NCI-H526 treated with DMSO at 0.1 percent for 48 hours (cell line): ENCODE data around the gene MED1.
"Not testable (repeated sequence)": the region's sequence is repeated elsewhere in the genome, so short reads cannot be mapped to it uniquely, and the experiment has no call there.

Experiments used
- DNase-seq: peaks from one replicate; lab custom pipeline; 2025; lab: John Stamatoyannopoulos, UW

Gene MED1, protein sequence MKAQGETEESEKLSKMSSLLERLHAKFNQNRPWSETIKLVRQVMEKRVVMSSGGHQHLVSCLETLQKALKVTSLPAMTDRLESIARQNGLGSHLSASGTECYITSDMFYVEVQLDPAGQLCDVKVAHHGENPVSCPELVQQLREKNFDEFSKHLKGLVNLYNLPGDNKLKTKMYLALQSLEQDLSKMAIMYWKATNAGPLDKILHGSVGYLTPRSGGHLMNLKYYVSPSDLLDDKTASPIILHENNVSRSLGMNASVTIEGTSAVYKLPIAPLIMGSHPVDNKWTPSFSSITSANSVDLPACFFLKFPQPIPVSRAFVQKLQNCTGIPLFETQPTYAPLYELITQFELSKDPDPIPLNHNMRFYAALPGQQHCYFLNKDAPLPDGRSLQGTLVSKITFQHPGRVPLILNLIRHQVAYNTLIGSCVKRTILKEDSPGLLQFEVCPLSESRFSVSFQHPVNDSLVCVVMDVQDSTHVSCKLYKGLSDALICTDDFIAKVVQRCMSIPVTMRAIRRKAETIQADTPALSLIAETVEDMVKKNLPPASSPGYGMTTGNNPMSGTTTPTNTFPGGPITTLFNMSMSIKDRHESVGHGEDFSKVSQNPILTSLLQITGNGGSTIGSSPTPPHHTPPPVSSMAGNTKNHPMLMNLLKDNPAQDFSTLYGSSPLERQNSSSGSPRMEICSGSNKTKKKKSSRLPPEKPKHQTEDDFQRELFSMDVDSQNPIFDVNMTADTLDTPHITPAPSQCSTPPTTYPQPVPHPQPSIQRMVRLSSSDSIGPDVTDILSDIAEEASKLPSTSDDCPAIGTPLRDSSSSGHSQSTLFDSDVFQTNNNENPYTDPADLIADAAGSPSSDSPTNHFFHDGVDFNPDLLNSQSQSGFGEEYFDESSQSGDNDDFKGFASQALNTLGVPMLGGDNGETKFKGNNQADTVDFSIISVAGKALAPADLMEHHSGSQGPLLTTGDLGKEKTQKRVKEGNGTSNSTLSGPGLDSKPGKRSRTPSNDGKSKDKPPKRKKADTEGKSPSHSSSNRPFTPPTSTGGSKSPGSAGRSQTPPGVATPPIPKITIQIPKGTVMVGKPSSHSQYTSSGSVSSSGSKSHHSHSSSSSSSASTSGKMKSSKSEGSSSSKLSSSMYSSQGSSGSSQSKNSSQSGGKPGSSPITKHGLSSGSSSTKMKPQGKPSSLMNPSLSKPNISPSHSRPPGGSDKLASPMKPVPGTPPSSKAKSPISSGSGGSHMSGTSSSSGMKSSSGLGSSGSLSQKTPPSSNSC (N-terminal part only)

DNA sequence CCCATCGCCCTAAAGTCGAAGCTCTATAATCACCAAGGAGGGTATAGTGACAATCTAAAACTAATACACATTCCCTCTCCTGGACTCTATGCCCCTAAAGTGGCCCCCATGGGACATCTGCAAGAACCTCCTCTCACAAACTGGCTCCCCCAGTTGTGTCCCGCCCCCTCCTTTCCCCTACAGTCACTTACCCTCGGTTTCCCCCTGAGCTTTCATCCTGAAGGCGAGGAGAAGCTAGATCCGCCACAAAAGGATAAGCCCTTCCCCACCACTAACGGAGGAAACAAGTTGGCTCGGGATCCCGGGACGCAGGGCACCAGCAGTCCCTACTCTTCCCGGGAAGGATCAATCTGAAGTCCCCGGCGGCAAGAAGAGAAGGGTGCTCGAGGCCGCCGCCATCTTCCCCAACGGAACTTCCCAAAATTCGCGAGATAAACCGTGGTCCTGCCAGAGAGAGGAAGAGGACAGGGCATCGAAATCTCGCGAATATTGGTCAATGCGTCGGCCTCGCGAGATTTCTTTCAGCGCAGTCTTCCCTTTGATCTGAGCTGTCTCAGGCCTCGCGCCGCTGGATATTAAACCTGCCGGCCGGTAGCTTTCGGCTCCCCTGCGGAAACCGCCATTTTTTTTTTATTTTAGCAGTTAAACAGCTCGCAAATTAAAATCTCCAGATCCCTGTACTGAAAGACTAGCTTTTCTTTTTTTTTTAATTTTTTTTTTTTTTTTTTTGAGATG, at the start of gene MED1:
TSS of gene MED1 (minus strand) at position 417 of the 735 bp plus-strand sequence. CDS start at position 216, 201 bp downstream.
- DNase-seq = peak; percentile 96

DNA sequence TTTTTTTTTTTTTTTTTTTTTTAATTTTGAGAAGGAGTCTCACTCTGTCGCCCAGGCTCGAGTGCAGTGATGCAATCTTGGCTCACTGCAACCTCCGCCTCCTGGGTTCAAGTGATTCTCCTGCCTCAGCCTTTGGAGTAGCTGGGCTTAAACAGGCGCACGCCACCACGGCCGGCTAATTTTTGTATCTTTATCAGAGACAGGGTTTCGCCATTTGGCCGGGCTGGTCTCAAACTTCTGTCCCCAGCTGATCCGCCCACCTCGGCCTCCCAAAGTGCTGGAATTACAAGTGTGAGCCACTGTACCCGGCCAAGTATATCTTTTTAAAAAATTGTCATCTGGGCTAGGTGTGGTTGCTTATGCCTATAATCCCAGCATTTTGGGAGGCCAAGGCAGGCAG, 45.9 kb upstream of the MED1 start:
- not testable (repeated sequence) for DNase-seq

DNA sequence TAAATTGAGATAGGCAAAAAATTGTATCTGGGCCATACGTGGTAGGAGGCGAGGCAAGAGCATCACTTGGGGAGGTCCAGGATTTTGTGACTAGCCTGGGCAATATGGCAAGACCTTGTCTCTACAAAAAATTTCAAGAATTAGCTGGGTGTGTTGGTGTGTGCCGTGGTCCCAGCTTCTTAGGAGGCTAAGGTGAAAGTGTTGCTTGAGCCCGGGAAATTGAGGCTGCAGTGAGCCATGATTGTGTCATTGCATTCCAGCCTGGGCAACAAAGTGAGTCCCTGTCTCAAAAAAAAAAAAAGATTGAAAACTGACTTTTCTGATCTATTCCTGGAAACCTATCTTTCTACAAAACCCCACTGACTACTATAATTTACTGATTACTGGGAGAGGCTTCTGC, 36.9 kb upstream of the MED1 start:
- no peak for DNase-seq

DNA sequence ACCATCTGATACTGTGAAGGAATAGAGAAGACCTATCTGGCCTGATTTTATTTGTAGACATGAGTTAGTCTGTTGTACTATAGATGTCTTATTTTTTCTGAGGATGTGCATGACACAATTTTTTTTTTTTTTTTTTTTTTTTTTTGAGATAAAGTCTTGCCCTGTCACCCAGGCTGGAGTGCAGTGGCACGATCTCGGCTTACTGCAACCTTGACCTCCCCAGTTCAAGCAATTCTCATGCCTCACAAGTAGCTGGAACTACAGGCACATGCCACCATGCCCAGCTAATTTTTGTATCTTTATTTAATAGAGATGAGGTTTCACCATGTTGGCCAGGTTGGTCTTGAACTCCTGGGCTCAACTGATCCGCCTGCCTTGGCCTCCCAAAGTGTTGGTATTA, 36.4 kb upstream of the MED1 start:
- not testable (repeated sequence) for DNase-seq

DNA sequence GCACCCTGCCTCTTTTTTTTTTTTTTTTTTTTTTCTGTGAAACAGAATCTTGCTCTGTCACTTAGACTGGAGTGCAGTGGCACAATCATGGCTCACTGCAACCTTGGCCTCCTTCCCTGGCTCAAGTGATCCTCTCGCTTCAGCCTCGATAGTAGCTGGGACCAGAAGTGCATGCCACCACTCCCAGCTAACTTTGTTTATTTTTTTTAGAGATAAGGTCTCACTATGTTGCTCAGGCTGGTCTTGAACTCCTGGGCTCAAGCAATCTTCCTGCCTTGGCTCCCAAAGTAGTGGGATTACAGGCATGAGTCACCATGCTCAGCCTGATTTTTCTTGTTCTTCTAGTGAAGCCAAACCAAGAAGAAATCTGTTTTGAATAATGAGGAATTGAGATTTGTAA, 35.2 kb upstream of the MED1 start:
- no peak for DNase-seq

DNA sequence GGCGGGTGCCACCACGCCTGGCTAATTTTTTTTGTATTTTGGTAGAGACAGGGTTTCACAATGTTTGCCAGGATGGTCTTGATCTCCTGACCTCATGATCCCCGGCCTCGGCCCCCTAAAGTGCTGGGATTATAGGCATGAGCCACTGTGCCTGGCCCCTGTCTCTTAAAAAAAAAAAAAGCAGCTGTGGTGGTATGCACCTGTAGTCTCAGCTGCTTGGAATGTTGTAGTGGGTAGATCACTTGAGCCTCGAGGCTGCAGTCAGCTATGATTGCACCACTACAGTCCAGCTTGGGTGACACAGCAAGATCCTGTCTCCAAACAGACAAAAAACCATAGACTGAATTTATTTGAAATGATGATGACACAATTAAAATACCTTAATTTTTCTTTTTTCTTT, 34.5 kb upstream of the MED1 start:
- DNase-seq = no peak

DNA sequence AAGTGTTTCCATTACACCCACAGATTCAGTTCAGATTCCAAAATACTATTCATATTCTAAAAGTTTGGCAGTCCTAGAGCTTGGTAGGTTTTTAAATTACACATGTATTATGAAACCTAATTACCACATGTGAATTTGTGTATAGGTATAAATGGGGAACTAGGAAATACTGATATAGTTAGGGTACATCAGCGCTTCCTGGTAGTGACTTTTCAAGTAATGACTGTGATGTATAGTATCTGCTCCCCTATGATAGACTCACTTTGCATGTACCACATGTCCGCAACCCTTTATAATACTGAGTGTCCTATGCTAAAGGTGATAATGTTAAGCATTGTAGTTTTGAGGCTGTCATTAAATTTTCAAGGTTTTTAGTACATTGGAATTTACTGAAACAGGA, 33.1 kb upstream of the MED1 start:
- no peak for DNase-seq

DNA sequence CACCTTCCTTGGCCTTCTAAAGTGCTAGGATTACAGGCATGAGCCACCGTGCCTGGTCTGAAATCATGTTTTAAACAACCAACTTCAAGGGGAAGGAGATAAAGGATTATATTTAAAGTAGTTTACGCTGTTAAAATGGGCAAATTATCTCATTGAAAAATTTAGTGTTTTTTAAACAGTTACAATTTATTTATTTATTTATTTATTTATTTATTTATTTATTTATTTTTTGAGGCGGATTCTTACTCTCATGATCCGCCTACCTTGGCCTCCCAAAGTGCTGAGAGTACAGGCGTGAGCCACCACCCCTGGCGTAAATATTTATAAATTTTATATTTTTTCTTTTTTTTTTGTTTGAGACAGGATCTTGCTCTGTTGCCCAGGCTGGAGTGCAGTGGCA, 32.4 kb upstream of the MED1 start:
- no peak for DNase-seq

DNA sequence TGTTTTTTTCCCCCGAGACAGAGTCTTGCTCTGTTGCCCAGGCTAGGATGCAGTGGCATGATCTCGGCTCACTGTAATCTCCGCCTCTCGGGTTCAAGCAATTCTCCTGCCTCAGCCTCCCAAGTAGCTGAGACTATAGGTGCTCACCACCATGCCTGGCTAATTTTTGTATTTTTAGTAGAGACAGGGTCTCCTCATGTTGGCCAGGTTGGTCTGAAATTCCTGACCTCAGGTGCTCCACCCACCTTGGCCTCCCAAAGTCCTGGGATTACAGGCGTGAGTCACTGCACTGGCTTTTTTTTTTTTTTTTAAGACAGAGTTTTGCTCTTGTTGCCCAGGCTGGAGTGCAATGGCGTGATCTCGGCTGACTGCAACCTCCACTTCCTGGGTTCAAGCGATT, 28.6 kb upstream of the MED1 start:
- not testable (repeated sequence) for DNase-seq

DNA sequence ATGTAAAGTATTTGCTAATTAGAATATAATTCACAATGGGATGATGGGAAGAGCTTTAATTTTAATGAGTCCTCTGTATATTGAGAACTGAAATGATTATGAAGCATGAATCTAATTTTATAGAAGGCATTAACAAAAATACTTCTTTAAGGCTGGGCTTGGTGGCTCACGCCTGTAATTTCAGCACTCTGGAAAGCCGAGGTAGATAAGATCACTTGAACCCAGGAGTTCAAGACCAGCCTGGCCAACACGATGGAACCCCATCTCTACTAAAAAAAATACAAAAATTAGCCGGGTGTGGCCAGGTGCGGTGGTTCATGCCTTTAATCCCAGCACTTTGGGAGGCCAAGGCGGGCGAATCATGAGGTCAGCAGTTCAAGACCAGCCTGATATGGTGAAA, 22.2 kb upstream of the MED1 start:
- DNase-seq = no peak

DNA sequence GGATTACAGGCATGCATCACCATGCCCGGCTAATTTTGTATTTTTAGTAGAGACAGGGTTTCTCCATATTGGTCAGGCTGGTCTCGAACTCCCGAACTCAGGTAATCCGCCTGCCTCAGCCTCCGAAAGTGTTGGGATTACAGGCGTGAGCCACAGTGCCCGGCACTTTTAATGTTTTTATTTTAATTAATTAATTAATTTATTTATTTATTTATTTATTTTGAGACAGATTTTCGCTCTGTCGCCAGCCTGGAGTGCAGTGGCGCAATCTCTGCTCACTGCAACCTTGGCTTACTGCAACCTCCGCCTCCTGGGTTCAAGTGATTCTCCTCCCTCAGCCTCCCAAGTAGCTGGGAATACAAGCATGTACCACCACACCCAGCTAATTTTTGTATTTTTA, 17.5 kb upstream of the MED1 start:
- DNase-seq = not testable (repeated sequence)

DNA sequence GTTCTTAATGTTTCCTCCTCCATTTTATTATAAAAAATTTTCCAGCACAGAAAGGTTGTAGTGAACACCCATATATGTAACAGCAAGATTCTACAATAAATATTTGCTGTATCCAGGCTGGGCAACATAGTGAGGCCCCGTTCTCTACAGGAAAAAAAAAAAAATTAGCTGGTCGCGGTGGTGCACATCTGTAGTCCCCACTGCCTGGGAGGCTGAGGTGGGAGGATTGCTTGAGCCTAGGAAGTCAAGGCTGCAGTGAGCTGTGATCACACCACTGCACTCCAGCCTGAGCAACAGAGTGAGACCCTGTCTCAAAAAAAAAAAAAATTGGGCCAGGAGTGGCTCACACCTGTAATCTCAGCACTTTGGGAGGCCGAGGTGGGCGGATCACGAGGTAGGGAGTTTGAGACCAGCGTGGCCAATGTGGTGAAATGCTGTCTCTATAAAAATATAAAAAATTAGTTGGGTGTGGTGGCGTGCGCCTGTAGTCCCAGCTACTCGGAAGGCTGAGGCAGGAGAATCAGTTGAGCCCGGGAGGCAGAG, 13.6 kb upstream of the MED1 start:
- DNase-seq = not testable (repeated sequence)

DNA sequence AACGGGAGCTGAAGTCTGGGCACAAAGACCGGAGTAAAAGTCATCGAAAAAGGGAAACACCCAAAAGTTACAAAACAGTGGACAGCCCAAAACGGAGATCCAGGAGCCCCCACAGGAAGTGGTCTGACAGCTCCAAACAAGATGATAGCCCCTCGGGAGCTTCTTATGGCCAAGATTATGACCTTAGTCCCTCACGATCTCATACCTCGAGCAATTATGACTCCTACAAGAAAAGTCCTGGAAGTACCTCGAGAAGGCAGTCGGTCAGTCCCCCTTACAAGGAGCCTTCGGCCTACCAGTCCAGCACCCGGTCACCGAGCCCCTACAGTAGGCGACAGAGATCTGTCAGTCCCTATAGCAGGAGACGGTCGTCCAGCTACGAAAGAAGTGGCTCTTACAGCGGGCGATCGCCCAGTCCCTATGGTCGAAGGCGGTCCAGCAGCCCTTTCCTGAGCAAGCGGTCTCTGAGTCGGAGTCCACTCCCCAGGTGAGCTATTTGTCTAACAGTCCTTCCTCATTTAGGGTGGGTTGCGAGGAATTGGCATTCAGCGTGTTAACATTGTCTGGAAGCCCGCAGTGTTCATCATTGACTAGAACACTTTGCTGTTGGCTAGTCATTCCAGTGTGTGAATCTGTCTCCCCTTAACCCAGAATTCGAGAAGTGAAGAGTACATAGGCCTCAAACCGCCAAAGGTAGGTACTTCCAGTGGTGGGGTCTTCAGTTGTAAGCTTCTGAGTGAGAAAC, 11.7 kb upstream of the MED1 start:
- no peak for DNase-seq

DNA sequence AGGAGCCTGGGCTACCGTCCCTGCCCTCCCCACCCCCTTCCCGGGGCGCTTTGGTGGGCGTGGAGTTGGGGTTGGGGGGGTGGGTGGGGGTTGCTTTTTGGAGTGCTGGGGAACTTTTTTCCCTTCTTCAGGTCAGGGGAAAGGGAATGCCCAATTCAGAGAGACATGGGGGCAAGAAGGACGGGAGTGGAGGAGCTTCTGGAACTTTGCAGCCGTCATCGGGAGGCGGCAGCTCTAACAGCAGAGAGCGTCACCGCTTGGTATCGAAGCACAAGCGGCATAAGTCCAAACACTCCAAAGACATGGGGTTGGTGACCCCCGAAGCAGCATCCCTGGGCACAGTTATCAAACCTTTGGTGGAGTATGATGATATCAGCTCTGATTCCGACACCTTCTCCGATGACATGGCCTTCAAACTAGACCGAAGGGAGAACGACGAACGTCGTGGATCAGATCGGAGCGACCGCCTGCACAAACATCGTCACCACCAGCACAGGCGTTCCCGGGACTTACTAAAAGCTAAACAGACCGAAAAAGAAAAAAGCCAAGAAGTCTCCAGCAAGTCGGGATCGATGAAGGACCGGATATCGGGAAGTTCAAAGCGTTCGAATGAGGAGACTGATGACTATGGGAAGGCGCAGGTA, 11.0 kb upstream of the MED1 start:
- DNase-seq = no peak

DNA sequence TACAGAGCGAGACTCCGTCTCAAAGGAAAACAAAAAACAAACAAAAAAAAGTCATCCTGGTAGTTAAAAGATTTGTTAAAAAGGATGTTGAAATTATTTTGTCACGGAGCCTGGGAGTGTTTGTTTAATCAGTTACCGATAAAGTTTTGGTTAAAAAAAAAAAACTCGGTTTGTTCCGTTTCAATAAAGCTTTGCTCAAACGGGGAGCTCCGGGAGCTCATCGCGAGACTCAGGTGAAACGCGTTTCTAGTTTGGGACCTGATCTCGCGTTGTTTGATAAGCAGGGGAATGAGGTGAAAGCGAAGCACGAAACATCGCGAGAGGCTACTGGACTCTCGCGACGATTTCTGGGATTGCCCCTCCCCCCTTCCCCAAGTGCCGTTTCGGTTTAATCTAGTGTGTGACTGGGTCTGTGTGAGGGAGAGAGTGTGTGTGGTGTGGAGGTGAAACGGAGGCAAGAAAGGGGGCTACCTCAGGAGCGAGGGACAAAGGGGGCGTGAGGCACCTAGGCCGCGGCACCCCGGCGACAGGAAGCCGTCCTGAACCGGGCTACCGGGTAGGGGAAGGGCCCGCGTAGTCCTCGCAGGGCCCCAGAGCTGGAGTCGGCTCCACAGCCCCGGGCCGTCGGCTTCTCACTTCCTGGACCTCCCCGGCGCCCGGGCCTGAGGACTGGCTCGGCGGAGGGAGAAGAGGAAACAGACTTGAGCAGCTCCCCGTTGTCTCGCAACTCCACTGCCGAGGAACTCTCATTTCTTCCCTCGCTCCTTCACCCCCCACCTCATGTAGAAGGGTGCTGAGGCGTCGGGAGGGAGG, 10.3 kb upstream of the MED1 start, which contains the start of gene CDK12:
TSS of gene CDK12 (plus strand) at position 374 of the 813 bp plus-strand sequence. CDS start 586 bp downstream, outside the sequence.
- peak; percentile 95 for DNase-seq

DNA sequence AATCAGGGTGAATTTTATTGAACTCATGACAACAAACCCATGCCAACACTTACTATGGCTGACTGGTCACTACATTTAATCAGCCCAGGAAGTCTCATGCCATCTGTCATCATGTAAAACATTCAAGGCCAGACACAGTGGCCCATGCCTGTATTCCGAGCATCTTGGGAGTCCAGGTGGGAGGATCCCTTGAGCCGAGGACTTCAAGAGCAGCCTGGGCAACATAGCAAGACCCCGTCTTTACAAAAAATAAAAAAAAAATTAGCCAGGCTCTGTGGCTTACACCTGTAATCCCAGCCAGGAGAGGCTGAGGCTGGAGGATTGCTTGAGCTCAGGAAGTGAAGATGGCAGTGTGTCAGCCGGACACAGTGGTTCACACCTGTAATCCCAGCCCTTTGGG, 4.9 kb upstream of the MED1 start:
- DNase-seq = no peak

DNA sequence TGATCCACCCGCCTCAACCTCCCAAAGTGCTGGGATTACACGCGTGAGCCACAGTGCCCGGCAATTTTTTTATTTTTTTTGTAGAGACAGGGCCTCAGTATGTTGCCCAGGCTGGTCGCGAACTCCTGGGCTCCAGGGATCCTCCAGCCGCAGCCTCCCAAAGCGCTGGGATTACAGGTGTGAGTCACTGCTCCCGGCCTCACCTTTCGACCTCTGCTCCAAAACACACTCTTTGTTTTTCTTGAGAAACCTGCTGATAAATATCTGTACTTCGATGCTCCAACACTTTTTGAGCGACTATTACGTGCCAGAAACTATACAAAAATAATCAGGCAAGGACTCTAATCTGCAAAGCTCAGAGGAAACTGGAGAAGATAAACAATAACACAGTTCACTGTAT, 1.0 kb downstream of the MED1 start:
- DNase-seq = no peak

DNA sequence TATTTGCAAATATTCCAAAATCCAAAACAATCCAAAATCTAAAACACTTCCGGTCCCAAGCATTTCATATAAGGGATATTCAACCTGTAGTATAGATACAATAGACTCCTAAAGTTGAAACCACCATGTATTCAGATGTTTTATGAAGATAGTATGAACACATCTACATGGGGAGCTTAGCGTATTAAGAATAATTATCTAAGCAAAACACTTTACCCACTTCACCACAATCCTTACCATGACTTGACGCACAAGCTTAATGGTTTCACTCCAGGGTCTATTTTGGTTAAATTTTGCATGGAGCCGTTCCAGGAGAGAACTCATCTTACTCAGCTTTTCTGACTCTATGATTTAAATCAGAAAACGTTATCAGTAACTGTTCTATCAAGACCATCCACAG, 3.5 kb downstream of the MED1 start:
- DNase-seq = peak; percentile 27

DNA sequence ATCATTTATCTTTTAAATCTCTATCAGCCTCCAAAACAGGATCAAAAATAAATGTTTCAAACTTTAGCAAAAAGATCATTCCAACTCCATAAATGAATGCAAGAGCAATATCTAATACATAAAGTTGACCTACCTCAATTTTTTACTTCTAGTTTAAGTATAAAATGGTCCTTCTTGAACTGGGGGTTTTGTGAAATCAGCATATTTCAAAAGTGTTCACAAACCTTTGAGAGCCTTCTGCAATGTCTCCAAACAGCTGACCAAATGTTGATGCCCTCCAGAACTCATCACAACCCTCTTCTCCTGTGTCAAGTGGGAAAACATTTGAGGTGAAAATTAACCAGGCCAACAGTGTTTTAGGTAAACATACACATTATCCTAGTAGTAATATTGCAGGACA, 7.7 kb downstream of the MED1 start:
- DNase-seq = no peak
